Adrenal gland (tissue), 12 donors: Measurements from ENCODE around the gene BLMH. TPM values are rescaled to one million over a fixed set of nuclear protein-coding genes. Genes with fewer than 3 reads are reported as not detected.

Source experiments
- DNase-seq, 7 donors: peaks; one replicate each; pipeline ENCODE4 v3.0.0-alpha.2; 2019 to 2020
- H3K27ac ChIP-seq, 5 donors: fragments of 200-600 bp; sonication (generic) in 4 of 5; 1 replicate in 3 of 5; 2 replicates in 2 of 5; pipeline versions ENCODE4 v1.5.1 to v1.8.0; 2016 to 2020; ENCODE audit warnings: mild to moderate bottlenecking in 1 of 5
- H3K27me3 ChIP-seq: fragments of 200-600 bp; 2 replicates; pipeline ENCODE4 v1.8.0; 2021
- H3K36me3 ChIP-seq, 2 donors: fragments of 200-600 bp; replicated peaks in 1 of 2; 1 replicate in 1 of 2; 2 replicates in 1 of 2; pipeline versions ENCODE4 v1.5.1 to v1.8.0; 2018 to 2022
- H3K4me1 ChIP-seq, 2 donors: fragments of 200-600 bp; replicated peaks in 1 of 2; 1 replicate in 1 of 2; 2 replicates in 1 of 2; pipeline versions ENCODE4 v1.5.1 to v1.8.0; 2018 to 2021
- H3K4me3 ChIP-seq, 4 donors: fragments of 200-600 bp; sonication (generic) in 3 of 4; one replicate each; pipeline ENCODE4 v1.5.1; 2016 to 2018
- H3K9me3 ChIP-seq, 3 donors: fragments of 200-600 bp; sonication (generic) in 1 of 3; replicated peaks in 1 of 3; 1 replicate in 2 of 3; 2 replicates in 1 of 3; pipeline versions ENCODE4 v1.5.1 to v1.8.0; 2016 to 2021
- POLR2A ChIP-seq, 2 donors: fragments of 450-650 bp; IDR thresholded peaks; one replicate each; pipeline ENCODE4 v1.6.1; 2017; ENCODE audit warnings: antibody characterized with exemption in 2 of 2, mild to moderate bottlenecking in 2 of 2, moderate library complexity in 1 of 2
- WGBS, 4 donors: extraction: QIAGEN DNeasy Blood & Tissue Kit in 2 of 4; methylation state at CpG; one replicate each; pipeline versions ENCODE4 v1.1.5 to v1.1.7; 2013 to 2017; 5-methylcytosine and 5-hydroxymethylcytosine counted together
- intact Hi-C, 2 donors: fragments of 100-400 bp; cut with DNase I; formaldehyde crosslinking; loops; one replicate each; pipeline versions ENCODE4 v1.14.1 to v1.15.0; 2022 to 2023
- polyA plus RNA-seq, 3 donors: library from polyadenylated mRNA; stranded (reverse); fragments of 200-250 nt in 2 of 3; fragments of 350-450 nt in 1 of 3; fragmentation: Illumina TruSeq in 1 of 3; extraction: RNeasy Lipid Tissue Mini Kit (QIAGEN cat#74804) in 1 of 3; gene quantifications; one replicate each; pipeline ENCODE4 v1.2.3, GENCODE V29; 2013 to 2014
- total RNA-seq, 9 donors: library from RNA; depleted of rRNA in 4 of 9; stranded (reverse); fragments of >200 nt in 4 of 9; fragments of 120-200 nt in 1 of 9; fragmentation: NEBNext Ultra II Directional in 1 of 9; extraction: Animal tissue kit (Norgen Biotek cat#: 25700) in 1 of 9; gene quantifications; one replicate each; pipeline versions ENCODE4 v1.1.0 to v1.2.4, GENCODE V29; 2013 to 2023
- TF ChIP-seq, protein P1 (sequence below), 6 experiments: fragments of 450-650 bp in 4 of 6; fragments of 200-600 bp in 2 of 6; sonication (generic) in 1 of 6; IDR thresholded peaks; 1 replicate in 5 of 6; 2 replicates in 1 of 6; pipeline versions ENCODE4 v1.5.1 to v1.8.0; 2016 to 2021; ENCODE audit warnings: antibody characterized with exemption in 6 of 6, mild to moderate bottlenecking in 2 of 6, moderate library complexity in 1 of 6
- donor health status: healthy with polysubstance abuse.
- donor health status: Bipolar disorder and iron deficiency.
- donor health status: DM: yes; HTN: yes; CAD: no.
- donor health status: DM: no; HTN: no; CAD: no.
- donor health status: DM: no; HTN: no; CAD: no.
- donor health status: DM: yes; HTN: yes; CAD: no.

The BLMH gene
- total and polyA plus RNA-seq, 12 donors = 12.1 to 41.7 (median 18.9) TPM

DNA sequence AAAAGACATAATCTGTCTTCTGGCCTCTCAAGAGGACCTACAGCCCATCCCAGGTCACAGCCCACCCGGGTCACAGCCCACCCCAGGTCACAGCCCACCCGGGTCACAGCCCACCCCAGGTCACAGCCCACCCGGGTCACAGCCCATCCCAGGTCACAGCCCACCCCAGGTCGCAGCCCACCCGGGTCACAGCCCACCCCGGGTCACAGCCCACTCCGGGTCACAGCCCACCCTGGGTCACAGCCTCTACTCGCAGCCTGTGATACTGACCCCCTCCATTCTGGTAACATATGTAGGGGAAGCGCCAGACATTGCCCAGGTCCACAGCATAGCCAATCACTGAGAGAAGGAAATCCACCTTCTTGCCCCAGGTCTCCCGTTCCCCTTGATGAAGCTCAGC is 70.4 kb downstream of the BLMH start:
- no peak for DNase-seq
- WGBS, 4 donors = 85 to 100% (median 89%) methylated on average over 1 to 10 of the region's 10 CpGs
- intact Hi-C loops = no loop called here
- no peak overlapping the region for H3K4me3 ChIP-seq
- no peaks in the 10 kb centered on the region for H3K9me3 ChIP-seq
- no peaks in the 10 kb centered on the region for H3K27me3 ChIP-seq
- H3K27ac ChIP-seq = no peak overlapping the region
- TF ChIP-seq POLR2A (IDR thresholded peaks at IDR 0.05) = no peak
- TF ChIP-seq, protein P1, sequence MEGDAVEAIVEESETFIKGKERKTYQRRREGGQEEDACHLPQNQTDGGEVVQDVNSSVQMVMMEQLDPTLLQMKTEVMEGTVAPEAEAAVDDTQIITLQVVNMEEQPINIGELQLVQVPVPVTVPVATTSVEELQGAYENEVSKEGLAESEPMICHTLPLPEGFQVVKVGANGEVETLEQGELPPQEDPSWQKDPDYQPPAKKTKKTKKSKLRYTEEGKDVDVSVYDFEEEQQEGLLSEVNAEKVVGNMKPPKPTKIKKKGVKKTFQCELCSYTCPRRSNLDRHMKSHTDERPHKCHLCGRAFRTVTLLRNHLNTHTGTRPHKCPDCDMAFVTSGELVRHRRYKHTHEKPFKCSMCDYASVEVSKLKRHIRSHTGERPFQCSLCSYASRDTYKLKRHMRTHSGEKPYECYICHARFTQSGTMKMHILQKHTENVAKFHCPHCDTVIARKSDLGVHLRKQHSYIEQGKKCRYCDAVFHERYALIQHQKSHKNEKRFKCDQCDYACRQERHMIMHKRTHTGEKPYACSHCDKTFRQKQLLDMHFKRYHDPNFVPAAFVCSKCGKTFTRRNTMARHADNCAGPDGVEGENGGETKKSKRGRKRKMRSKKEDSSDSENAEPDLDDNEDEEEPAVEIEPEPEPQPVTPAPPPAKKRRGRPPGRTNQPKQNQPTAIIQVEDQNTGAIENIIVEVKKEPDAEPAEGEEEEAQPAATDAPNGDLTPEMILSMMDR (IDR thresholded peaks at IDR 0.05) = no peak
- H3K36me3 ChIP-seq = no peaks in the 10 kb centered on the region
- no peaks in the 10 kb centered on the region for H3K4me1 ChIP-seq

DNA sequence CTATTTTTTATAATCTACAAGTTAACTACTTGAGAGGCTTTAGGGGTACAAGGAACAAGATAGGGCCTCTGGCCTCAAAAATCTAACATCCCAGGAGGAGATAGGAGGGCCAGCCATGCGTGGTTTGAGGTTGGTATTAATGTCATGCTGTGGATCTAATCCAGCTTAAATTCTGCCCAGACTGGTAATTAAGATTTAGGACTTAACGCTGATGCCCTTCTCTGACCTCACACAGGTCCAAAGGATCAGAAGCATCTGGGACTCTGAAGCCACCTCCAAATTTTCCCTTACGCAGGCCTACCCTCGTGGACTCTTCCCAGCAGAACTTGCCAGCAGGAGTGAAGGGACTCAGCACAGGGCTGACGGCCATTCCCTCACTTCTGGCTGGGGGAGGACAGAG is 71.3 kb downstream of the BLMH start:
- TF ChIP-seq POLR2A (IDR thresholded peaks at IDR 0.05) = no peak
- TF ChIP-seq, protein P1 (IDR thresholded peaks at IDR 0.05) = no peak
- WGBS, 4 donors = 86 to 90% (median 87%) methylated on average over 5 of the region's 5 CpGs
- no peaks in the 10 kb centered on the region for H3K9me3 ChIP-seq
- H3K27me3 ChIP-seq = no peaks in the 10 kb centered on the region
- H3K4me1 ChIP-seq = no peaks in the 10 kb centered on the region
- H3K27ac ChIP-seq = no peak overlapping the region
- H3K36me3 ChIP-seq = no peaks in the 10 kb centered on the region
- no peak for DNase-seq
- intact Hi-C loops = no loop called here
- H3K4me3 ChIP-seq = no peak overlapping the region

DNA sequence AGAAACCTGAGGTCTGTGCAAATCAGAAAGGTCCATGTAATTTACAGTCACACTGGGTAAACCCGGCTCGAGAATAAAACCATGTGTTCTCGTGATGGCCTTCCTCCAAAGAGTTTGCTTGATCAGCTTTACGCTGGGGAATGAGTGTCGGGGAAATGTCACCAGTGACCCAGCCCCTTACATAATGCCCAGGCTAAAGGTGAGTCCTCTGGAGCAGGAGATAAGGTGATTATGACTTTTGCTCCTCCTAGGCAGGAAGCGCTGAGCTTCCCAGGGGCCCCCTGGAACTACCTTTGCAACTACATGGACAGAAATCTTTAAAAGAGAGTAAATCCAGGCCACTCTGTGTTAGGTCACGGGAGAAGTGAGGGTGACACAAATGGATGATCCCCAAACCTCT is 71.9 kb downstream of the BLMH start:
- no peaks in the 10 kb centered on the region for H3K36me3 ChIP-seq
- H3K27ac ChIP-seq = no peak overlapping the region
- DNase-seq = no peak
- no peak for TF ChIP-seq POLR2A (IDR thresholded peaks at IDR 0.05)
- TF ChIP-seq, protein P1 (IDR thresholded peaks at IDR 0.05) = no peak
- H3K9me3 ChIP-seq = no peaks in the 10 kb centered on the region
- 70 to 82% (median 76%) methylated on average over 7 of the region's 7 CpGs for WGBS, 4 donors
- H3K4me3 ChIP-seq = no peak overlapping the region
- intact Hi-C loops = no loop called here
- no peaks in the 10 kb centered on the region for H3K27me3 ChIP-seq
- H3K4me1 ChIP-seq = no peaks in the 10 kb centered on the region

DNA sequence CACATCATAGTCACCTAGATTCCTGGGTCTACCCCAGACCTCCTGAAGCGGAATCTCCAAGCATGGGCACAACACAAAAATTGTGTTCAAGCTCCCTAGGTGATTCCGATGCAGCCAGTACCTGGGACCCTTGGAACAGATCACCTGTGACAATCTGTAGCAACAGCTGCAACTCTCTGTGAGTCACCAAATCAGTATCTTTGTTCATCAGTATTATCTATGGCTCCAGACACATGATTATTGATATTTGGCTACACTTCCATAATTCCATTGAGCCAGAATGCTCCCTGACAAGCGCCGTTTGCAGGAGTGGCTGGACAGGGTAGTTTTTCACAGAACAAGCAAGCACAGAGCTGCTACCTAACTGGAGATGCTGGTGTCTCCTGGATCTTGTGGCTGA is 72.4 kb downstream of the BLMH start:
- Histone ChIP-seq H3K27ac (no peak overlapping the region), H3K36me3 (no peaks in the 10 kb centered on the region), H3K4me3 (no peak overlapping the region), H3K9me3 (no peaks in the 10 kb centered on the region), H3K27me3 (no peaks in the 10 kb centered on the region), H3K4me1 (no peaks in the 10 kb centered on the region)
- WGBS, 4 donors = 88 to 94% (median 89%) methylated on average over 4 of the region's 4 CpGs
- no peak for DNase-seq
- intact Hi-C loops = no loop called here
- TF ChIP-seq, protein P1 (IDR thresholded peaks at IDR 0.05) = no peak
- no peak for TF ChIP-seq POLR2A (IDR thresholded peaks at IDR 0.05)
